Adrenal gland (tissue), 12 donors: ENCODE results near the gene ZBED1. TPM values are rescaled to one million over a fixed set of nuclear protein-coding genes. Genes with fewer than 3 reads are reported as not detected.

Source experiments
- DNase-seq, 7 donors: peaks; one replicate each; pipeline ENCODE4 v3.0.0-alpha.2; 2019 to 2020
- H3K27ac ChIP-seq, 5 donors: fragments of 200-600 bp; sonication (generic) in 4 of 5; 1 replicate in 3 of 5; 2 replicates in 2 of 5; pipeline versions ENCODE4 v1.5.1 to v1.8.0; 2016 to 2020; ENCODE audit warnings: mild to moderate bottlenecking in 1 of 5
- H3K27me3 ChIP-seq: fragments of 200-600 bp; 2 replicates; pipeline ENCODE4 v1.8.0; 2021
- H3K36me3 ChIP-seq, 2 donors: fragments of 200-600 bp; replicated peaks in 1 of 2; 1 replicate in 1 of 2; 2 replicates in 1 of 2; pipeline versions ENCODE4 v1.5.1 to v1.8.0; 2018 to 2022
- H3K4me1 ChIP-seq, 2 donors: fragments of 200-600 bp; replicated peaks in 1 of 2; 1 replicate in 1 of 2; 2 replicates in 1 of 2; pipeline versions ENCODE4 v1.5.1 to v1.8.0; 2018 to 2021
- H3K4me3 ChIP-seq, 4 donors: fragments of 200-600 bp; sonication (generic) in 3 of 4; one replicate each; pipeline ENCODE4 v1.5.1; 2016 to 2018
- H3K9me3 ChIP-seq, 3 donors: fragments of 200-600 bp; sonication (generic) in 1 of 3; replicated peaks in 1 of 3; 1 replicate in 2 of 3; 2 replicates in 1 of 3; pipeline versions ENCODE4 v1.5.1 to v1.8.0; 2016 to 2021
- CTCF ChIP-seq, 6 experiments: fragments of 450-650 bp in 4 of 6; fragments of 200-600 bp in 2 of 6; sonication (generic) in 1 of 6; IDR thresholded peaks; 1 replicate in 5 of 6; 2 replicates in 1 of 6; pipeline versions ENCODE4 v1.5.1 to v1.8.0; 2016 to 2021; ENCODE audit warnings: antibody characterized with exemption in 6 of 6, mild to moderate bottlenecking in 2 of 6, moderate library complexity in 1 of 6
- POLR2A ChIP-seq, 2 donors: fragments of 450-650 bp; IDR thresholded peaks; one replicate each; pipeline ENCODE4 v1.6.1; 2017; ENCODE audit warnings: antibody characterized with exemption in 2 of 2, mild to moderate bottlenecking in 2 of 2, moderate library complexity in 1 of 2
- WGBS, 4 donors: extraction: QIAGEN DNeasy Blood & Tissue Kit in 2 of 4; methylation state at CpG; one replicate each; pipeline versions ENCODE4 v1.1.5 to v1.1.7; 2013 to 2017; 5-methylcytosine and 5-hydroxymethylcytosine counted together
- intact Hi-C, 2 donors: fragments of 100-400 bp; cut with DNase I; formaldehyde crosslinking; loops; one replicate each; pipeline versions ENCODE4 v1.14.1 to v1.15.0; 2022 to 2023
- polyA plus RNA-seq, 3 donors: library from polyadenylated mRNA; stranded (reverse); fragments of 200-250 nt in 2 of 3; fragments of 350-450 nt in 1 of 3; fragmentation: Illumina TruSeq in 1 of 3; extraction: RNeasy Lipid Tissue Mini Kit (QIAGEN cat#74804) in 1 of 3; gene quantifications; one replicate each; pipeline ENCODE4 v1.2.3, GENCODE V29; 2013 to 2014
- total RNA-seq, 9 donors: library from RNA; depleted of rRNA in 4 of 9; stranded (reverse); fragments of >200 nt in 4 of 9; fragments of 120-200 nt in 1 of 9; fragmentation: NEBNext Ultra II Directional in 1 of 9; extraction: Animal tissue kit (Norgen Biotek cat#: 25700) in 1 of 9; gene quantifications; one replicate each; pipeline versions ENCODE4 v1.1.0 to v1.2.4, GENCODE V29; 2013 to 2023
- donor health status: healthy with polysubstance abuse.
- donor health status: Bipolar disorder and iron deficiency.
- donor health status: DM: yes; HTN: yes; CAD: no.
- donor health status: DM: no; HTN: no; CAD: no.
- donor health status: DM: no; HTN: no; CAD: no.
- donor health status: DM: yes; HTN: yes; CAD: no.

Gene ZBED1
- total and polyA plus RNA-seq, 12 donors, result 10.7 to 70.5 (median 45.6) TPM

GRCh38 chrX:2441466-2441865 is 59.3 kb downstream of the ZBED1 start:
- Histone ChIP-seq H3K27ac (no peak overlapping the region), H3K4me3 (no peak overlapping the region), H3K4me1 (no peaks in the 10 kb centered on the region), H3K9me3 (no peaks in the 10 kb centered on the region), H3K27me3 (no peaks in the 10 kb centered on the region), H3K36me3 (no peaks in the 10 kb centered on the region)
- DNase-seq, result no peak
- 89 to 99% (median 97%) methylated on average over 5 of the region's 5 CpGs for WGBS, 4 donors
- no peak for TF ChIP-seq POLR2A (IDR thresholded peaks at IDR 0.05)
- no peak for TF ChIP-seq CTCF (IDR thresholded peaks at IDR 0.05)
- intact Hi-C loops, result no loop called here

- TF ChIP-seq CTCF (IDR thresholded peaks at IDR 0.05) (no peak), POLR2A (IDR thresholded peaks at IDR 0.05) (no peak)
- intact Hi-C loops, result no loop called here
- H3K4me3 ChIP-seq, result no peak overlapping the region
- 82 to 96% (median 93%) methylated on average over 8 of the region's 8 CpGs for WGBS, 4 donors
- no peaks in the 10 kb centered on the region for H3K27me3 ChIP-seq
- no peak for DNase-seq
- no peak overlapping the region for H3K27ac ChIP-seq
- no peaks in the 10 kb centered on the region for H3K9me3 ChIP-seq
- no peaks in the 10 kb centered on the region for H3K36me3 ChIP-seq
- H3K4me1 ChIP-seq, result no peaks in the 10 kb centered on the region
These were observed 61.2 kb downstream of the ZBED1 start for GRCh38 chrX:2439613-2440012.

Other genes with a start within 250 kb of the ZBED1 start
- 10 to 100 TPM; 19.9 to 51.4 (median 32.2) TPM for gene DHRSX, start within 50 bp of the ZBED1 start, total RNA-seq
- gene DHRSX, start within 50 bp of the ZBED1 start, polyA plus RNA-seq, result 10 to 100 TPM in 1 of 3 donors, 1 to 10 TPM in 2; 6.4 to 68.6 (median 9.4) TPM
- gene CD99, start 190.3 kb upstream of the ZBED1 start, total RNA-seq, result 100 to 1,000 TPM in 8 of 9 donors, 10 to 100 TPM in 1; 89.4 to 266 (median 195) TPM
- 100 to 1,000 TPM; 166 to 202 (median 166) TPM for gene CD99, start 190.3 kb upstream of the ZBED1 start, polyA plus RNA-seq